Stimulated activated CD8-positive, alpha-beta memory T cell treated with anti-CD3 and anti-CD28 coated beads, Interleukin-12 subunit alpha, Interleukin-12 subunit beta, amount 100 ng/mL, for 24 hours (primary cell): Measurements from ENCODE around the gene PLS1.
"Not testable (repeated sequence)": the region's sequence is repeated elsewhere in the genome, so short reads cannot be mapped to it uniquely, and the experiment has no call there.

Source experiments
- DNase-seq: peaks from one replicate; pipeline ENCODE4 v3.0.0-alpha.2; 2020; ENCODE audit errors: extremely low read depth

Gene PLS1

GRCh38 chr3:142694225-142694624 lies 98.0 kb downstream of the PLS1 start:
- no peak for DNase-seq

GRCh38 chr3:142705198-142705597 lies 109.0 kb downstream of the PLS1 start:
- no peak for DNase-seq

- no peak for DNase-seq
Observed at GRCh38 chr3:142706321-142707127, 110.3 kb downstream of the PLS1 start.

- no peak for DNase-seq
Observed at GRCh38 chr3:142709207-142709606, 113.0 kb downstream of the PLS1 start.

- not testable (repeated sequence) for DNase-seq
Observed at GRCh38 chr3:142714882-142715281, 118.7 kb downstream of the PLS1 start.

GRCh38 chr3:142716102-142716501 lies 119.9 kb downstream of the PLS1 start:
- DNase-seq = no peak

- DNase-seq = no peak
Observed at GRCh38 chr3:142723665-142723967, 127.4 kb downstream of the PLS1 start.

- DNase-seq = no peak
Observed at GRCh38 chr3:142723968-142724681, 127.9 kb downstream of the PLS1 start, which contains the start of gene TRPC1. TSS of gene TRPC1 (plus strand) at chr3:142724034. CDS start at chr3:142724560, 526 bp downstream.

- DNase-seq = no peak
Observed at GRCh38 chr3:142724682-142725356, 128.6 kb downstream of the PLS1 start.

GRCh38 chr3:142725357-142725739 lies 129.2 kb downstream of the PLS1 start:
- no peak for DNase-seq

- no peak for DNase-seq
Observed at GRCh38 chr3:142726017-142726416, 129.8 kb downstream of the PLS1 start.

- no peak for DNase-seq
Observed at GRCh38 chr3:142732066-142732465, 135.9 kb downstream of the PLS1 start.

- no peak for DNase-seq
Observed at GRCh38 chr3:142734834-142735233, 138.6 kb downstream of the PLS1 start.

GRCh38 chr3:142735462-142735861 lies 139.3 kb downstream of the PLS1 start:
- no peak for DNase-seq

GRCh38 chr3:142738396-142738795 lies 142.2 kb downstream of the PLS1 start:
- DNase-seq = no peak

- no peak for DNase-seq
Observed at GRCh38 chr3:142746646-142747045, 150.5 kb downstream of the PLS1 start.

GRCh38 chr3:142750531-142750930 lies 154.3 kb downstream of the PLS1 start:
- not testable (repeated sequence) for DNase-seq

GRCh38 chr3:142752605-142753004 lies 156.4 kb downstream of the PLS1 start:
- DNase-seq = not testable (repeated sequence)

GRCh38 chr3:142754494-142754893 lies 158.3 kb downstream of the PLS1 start:
- no peak for DNase-seq
